ENCODE results near the gene VWA3B.

DNA sequence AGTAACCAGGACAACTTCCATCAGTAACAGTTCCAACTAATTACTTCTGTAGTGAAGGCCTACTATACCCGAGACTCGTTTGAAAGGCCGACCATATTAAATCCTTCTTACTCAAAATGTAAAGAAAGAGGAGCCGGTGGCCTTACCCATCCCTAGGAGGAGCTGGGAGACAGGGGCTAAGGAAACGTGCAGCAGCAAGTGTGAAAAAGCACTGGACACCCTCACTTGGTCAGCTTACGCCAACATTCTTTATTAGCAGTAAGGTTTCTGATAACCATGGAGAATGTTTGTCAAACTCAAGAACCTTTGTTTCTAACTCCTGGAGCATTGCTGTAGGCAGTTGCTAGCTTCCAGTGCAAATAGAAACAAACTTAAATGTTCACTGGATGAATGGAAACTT is 26.7 kb upstream of the VWA3B start:
- TF ChIP-seq POLR2A (IDR thresholded peaks at IDR 0.05): no peak
- TF ChIP-seq, protein P1, sequence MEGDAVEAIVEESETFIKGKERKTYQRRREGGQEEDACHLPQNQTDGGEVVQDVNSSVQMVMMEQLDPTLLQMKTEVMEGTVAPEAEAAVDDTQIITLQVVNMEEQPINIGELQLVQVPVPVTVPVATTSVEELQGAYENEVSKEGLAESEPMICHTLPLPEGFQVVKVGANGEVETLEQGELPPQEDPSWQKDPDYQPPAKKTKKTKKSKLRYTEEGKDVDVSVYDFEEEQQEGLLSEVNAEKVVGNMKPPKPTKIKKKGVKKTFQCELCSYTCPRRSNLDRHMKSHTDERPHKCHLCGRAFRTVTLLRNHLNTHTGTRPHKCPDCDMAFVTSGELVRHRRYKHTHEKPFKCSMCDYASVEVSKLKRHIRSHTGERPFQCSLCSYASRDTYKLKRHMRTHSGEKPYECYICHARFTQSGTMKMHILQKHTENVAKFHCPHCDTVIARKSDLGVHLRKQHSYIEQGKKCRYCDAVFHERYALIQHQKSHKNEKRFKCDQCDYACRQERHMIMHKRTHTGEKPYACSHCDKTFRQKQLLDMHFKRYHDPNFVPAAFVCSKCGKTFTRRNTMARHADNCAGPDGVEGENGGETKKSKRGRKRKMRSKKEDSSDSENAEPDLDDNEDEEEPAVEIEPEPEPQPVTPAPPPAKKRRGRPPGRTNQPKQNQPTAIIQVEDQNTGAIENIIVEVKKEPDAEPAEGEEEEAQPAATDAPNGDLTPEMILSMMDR (IDR thresholded peaks at IDR 0.05): no peak

Measured in body of pancreas (tissue), 4 donors.